HG03565 (cell line): Measurements from ENCODE around the gene DISP3.

Source experiments
- ATAC-seq: cut with Tn5 transposase; IDR thresholded peaks from one replicate; pipeline ENCODE4 v1.9.1; 2021; ENCODE audit warnings: mild to moderate bottlenecking, moderate library complexity; ENCODE audit not compliant: unreplicated experiment

DISP3 gene

DNA sequence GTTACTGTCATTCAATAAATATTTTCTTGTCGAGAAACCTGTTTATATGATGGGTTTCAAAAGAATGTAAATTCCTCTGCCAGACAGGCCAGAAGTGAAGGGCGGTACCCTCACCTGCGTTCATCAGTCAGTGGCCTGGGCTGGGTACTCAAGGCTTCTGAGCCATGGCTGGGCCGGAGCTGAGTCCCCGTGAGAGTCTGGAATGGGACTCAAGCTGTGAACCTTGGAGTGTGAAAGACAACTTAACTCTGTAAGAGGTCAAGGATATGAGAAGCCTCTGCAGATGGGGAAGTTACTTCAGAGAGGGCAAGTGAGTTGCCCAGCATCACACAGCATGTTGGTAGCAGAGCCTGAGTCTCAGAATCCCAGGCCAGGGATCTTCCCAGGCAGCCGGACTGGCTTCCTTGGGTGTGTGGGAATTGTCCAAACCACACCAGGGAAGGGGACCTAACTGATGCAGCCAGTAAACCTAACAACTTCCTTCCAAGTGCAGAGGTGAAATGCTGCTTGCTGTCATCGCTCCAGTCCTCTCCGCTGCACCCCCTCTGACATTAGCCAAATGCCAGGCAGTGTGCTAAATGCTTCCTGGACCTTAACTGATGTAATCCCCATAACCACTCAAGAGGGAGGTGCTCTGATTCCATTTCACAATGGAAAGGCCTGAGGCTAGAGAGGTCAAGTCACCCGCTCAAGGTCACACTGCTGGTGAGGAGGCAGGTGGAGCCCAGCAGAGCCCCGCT is 4.8 kb downstream of the DISP3 start:
- ATAC-seq = no peak

DNA sequence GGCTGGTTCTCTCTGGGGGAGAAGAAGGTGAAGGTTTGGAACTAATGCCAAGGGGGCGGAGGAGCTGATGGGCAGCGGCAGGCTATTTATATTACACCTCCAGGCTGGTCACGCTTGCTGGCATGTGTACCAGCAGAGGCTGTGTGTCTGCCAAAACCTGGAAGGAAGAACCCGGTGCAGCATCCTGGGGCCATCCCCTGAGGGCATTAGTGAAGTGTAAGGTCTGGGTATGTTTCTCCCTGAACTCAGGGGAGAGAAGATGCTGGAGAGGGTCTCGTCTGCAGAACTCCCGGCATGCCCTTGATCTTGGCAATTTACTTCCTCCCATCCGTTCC is 5.3 kb downstream of the DISP3 start:
- ATAC-seq = no peak

DNA sequence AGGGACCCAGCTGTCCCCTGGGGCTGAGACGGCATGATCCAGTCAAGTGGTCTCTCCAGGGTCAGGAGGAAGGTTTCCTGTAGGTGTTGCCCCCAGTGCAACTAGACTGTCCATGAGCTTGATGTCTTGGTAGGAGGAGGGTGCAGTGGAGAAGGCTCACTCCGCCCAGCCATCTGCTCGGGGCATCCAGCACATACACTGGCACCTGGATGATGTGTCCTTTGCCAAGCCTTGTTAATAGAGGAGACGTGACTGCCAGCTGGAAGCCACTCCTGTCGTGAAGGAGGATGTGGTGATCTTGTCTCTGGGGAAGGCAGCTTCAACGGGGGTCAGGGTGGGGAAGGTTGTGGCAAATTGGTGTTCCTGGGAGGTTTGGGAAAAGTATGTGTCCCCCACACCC is 6.2 kb downstream of the DISP3 start:
- no peak for ATAC-seq

DNA sequence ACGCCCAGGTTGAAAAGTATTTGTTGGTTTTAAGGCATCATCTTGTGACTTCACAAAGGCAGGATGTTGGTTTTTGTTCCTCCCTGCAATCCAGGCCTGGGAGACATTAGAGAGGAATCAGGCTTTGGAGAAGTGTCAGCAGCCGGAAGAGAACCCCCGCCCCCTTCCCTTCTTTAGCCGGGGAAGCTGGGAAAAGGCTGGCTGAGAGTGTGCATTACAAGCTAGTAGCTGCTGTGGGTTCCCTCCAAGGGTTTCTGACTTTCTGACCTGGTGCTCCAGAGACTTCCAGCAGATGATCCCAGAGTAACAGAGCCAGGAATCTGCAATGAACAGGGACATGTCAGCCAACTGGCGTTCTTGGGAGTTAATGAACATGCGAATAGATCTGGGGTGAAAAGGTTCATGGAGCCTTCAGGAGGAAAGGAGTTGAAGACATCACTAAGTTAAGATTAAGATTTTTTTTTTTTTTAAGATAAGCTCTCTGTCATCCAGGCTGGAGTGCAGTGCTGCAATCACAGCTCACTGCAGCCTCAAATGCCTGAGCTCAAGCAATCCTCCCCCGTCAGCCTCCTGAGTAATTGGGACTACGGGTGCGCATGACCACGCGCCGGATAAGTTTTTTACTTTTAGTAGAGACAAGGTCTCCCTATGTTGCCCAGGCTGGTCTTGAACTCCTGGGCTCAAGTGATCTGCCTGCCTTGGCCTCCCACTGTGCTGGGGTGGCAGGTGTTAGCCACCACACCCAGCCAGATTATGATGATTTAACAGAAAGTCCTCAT is 7.5 kb downstream of the DISP3 start:
- ATAC-seq = no peak

DNA sequence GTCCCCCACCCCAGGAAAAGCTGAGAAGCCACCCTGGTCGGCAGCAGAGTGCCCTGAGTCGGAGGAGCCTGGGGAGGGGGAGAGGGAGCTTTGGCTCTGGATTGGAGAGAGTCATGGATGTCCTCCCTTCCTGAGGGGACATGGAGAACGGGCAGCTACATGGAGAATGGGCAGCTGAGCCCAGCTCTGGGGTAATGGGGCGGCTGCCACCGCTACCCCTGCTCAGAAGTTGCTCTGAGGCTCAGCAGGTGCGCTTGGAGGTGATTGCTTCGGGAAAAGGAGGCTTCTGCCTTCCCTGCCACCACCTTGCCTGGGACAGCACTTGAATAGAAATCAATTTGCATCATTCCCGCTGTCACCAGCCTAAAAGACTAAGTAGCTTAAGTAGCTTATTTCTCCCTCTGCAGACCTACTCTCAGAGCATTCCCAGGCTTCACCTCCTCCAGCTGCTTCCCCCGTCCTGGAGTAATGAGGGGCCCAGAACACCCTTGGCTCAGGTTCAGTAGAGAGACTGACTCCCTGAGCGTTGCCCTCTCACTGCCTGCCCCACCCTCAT is 8.3 kb downstream of the DISP3 start:
- ATAC-seq = no peak

DNA sequence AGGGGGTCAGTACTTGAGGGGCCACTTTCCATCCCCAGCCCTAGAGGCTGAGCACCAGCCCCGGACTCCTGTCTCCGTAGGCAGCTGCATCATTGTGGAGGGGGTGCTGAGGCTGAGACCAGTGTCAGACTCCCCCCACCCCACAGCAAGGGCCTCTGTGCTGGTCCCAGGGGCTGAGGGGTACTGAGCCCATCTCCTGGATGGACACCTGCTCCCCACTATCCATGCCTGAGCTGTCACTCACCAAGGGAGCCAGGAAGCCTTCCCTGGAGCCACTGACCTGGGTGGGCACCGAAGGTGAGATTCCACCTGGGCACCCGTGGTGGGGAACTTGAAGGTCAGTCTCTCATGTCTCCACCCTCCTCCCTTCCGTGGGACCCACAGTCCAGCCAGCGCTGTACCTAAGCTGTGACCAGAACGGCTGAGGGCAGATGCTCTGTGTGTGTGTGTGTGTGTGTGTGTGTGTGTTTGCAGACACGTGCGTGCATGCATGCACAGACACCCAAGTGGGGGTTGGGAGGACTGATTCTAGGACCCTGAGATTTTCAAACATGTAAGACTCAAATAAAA is 9.3 kb downstream of the DISP3 start:
- no peak for ATAC-seq

DNA sequence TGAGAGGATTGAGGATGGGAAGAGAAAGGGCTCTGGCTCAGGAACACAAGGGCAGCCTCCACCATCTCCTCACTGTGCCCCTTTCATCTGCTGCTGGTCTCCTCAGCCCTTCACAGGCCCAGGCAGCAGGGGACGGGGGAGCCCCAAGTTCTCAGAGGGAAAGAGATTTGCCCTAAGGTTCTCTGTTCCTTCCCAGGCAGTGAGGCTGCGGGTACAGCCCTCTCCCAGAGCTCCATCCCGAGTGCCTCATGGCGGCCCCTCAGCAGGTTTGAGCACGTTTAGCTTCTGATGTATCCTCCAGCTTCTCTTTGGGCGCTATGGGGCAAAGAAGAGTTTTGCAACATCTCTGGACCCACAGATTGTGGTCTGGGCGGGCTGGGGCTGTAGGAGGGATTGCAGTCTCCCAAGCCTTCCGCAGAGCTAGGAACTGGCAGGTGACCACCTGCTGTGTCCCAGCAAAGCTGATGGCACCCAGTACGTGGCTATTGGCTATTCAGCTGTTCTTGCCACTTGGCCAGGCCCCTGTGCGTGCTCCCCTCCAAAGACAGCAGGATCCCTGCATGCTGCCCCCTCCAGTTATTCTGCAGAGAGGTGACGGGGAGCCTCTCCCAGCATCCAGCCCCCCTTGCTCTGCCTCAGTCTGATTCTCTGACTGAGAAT is 10.1 kb downstream of the DISP3 start:
- ATAC-seq = no peak

DNA sequence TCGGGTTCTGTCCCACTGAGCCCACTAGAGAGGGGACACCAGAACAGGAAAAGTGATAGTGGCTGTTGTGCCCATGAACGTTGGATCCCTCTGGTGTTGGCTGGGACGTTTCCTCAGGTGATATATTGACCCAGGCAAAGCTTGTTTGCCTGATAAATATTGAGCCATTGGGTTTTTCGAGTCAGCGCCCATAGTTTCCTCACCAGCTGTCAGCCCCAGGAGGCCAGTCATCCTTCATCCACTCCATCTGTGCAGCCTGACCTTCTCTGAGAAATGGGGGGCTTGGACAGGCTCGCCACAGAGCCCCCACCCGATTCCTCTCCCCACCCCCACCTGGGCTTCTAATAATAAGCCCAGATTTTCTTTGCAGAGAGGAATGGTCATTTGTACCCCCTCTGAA is 13.3 kb downstream of the DISP3 start:
- ATAC-seq = no peak

DNA sequence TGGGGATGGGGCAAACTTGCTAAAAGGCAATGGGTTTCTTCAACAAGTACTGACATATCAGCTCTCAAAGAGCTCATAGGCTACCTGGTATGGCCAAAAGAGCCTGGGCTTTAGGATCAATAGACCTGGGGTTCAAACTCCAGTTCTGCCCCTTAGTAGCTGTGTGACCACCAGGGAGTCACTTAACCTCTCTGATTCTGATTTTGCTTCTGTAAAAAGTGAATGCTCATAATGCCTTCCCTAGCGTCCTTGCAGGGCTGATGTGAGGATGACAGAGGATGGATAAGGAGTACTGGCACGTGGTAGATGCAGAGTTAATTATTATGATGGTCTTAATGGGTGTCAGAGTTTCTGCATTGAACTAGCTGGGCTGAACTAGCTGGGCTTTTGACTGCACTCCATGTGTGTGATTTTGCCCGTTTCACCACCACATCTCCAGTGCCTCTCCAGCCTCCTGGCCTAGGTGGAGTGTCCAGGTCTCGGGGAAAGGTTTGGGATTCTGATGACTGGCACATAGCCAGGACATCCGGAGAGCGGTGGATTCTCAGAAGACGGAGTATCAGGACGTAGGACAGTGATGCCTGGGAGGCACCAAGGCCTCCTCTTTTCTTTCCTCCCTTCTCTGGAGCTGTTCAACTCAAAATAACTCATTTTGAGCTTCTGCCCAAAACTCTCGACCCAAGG is 15.2 kb downstream of the DISP3 start:
- ATAC-seq = no peak

DNA sequence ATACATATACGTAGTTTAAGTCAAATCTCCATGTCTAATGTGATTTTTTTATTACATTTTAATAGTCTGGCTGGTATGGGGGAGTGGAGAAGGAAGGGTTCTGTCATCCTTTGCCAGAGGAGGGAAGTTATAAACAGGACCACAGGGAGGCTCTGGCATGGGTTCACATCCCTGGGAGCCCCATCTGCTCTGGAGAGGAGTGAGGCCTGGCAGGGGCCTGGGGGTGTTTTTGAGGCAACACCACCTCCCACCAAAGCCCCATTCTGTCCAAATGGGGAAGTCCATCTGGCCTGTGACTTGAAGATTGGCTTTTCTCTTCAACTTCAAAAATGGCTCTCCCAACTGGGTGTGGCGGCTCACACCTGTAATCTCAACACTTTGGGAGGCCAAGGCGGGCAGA is 15.8 kb downstream of the DISP3 start:
- no peak for ATAC-seq

DNA sequence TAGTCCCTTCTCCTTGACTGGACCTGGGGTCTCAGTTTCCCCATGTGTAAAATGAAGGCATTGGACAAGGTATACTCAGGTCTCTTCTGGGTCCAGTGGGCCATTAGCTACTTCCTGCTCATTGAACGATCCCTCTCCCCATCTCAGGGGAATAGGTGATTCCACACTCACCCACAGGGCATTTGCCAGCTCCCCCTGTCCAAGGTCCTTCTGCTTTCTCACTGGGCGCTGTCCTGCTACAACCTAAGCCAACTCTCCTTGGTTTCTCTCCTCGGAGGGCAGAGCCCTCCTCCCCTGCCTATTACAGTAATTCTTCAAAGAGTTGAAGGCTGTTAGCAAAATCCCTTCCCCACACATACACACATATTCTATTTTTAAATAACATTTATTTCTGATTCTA is 16.6 kb downstream of the DISP3 start:
- ATAC-seq = no peak

DNA sequence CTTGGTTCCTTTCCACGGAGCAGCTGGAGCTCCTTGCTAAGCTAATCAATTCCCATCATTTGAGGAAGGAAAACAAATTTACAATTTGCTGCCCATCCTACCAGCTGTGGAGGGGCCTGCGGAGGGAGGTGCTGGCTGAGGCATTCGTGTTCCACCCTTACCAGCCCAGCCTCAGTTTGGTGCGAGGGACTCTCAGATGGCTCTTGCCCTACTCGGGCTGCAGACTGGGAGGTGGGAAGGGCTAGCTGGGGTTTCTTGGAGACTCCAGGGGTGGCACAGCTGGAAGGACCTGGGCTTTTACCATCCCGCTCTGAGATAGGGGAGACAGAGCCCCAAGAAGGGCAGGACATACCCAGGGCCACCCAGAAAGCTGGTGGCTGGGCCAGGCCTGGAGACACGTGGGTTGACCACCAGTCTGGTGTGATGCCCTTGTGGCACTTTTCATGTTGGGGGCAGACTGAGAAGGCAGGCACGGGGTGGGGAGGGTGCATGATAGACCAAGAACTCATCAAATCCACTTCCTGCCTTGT is 17.7 kb downstream of the DISP3 start:
- ATAC-seq = no peak

DNA sequence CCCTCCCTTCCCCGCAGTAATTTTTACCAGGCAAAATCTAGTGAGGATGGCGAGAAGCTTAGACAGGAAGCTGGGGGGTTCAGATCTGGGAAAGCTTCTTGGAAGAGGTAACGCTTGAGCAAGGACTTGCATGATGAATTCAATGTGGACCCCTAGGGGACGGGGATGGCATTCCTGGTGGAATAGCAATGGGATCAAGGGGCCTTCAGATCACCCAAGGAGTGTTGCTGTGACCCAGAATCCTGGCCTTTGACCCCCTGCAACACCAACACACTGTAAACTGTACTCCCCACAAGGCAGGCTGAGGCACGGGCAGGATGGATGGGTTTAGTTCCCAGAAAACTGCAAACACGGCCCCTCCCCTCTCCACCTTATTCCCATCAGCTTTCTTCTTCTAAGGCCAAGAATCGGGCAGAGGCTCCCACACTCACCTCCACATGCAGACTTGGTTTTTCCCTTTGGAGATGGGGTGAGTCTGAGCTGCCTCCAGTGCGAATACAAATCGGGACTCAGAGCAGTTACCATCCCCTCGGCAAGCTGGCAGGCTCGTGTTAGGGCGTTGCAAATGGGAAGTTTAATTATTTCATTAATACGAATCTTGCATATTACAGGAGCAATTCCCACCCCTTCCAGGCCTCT is 20.1 kb downstream of the DISP3 start:
- no peak for ATAC-seq

DNA sequence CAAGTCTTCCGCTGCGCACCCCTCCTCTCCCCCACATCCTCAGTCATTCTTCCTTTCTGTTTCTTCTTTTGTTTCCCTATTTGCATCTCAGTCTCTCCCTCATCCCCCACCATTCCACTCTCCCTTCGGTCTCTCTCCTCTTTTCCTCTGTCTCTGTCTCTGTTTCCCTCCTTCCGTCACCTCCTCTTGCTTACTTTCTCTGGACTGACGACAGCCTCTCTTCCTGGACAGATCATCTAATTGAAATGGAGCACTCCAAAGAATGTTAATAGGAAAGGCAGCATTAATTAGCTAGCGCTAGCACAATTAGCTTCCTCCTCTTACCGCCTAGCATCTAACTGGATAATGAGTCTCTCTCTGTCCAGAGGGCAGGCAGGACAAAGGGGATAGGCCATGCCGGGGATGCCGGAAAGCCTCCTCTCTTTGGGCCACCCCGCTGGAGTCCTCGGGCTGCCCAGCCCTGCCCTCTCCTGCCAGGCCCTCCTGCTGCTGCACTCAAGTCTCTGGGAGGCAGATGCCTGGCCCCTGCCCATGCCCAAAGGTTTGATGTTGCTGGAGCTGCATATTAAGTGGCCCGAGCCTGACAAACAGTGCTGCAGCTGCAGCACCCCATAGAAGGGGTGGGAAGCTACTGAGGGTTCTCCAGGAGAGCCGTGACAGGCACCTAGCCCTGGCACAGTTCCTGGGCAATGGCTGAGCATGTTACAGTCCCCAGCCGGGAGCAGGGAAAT is 20.8 kb downstream of the DISP3 start:
- ATAC-seq = no peak

DNA sequence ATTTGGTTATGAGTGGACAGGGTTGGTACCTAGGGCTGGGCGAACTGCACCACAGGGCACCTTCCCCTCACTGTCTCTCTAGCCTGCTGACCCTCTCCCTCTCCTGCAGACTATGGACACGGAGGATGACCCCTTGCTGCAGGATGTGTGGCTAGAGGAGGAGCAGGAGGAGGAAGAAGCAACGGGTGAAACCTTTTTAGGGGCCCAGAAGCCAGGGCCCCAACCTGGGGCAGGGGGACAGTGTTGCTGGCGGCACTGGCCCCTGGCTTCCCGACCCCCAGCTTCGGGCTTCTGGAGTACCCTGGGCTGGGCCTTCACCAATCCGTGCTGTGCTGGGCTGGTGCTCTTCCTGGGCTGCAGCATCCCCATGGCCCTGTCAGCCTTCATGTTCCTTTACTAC is 21.9 kb downstream of the DISP3 start:
- ATAC-seq = no peak

DNA sequence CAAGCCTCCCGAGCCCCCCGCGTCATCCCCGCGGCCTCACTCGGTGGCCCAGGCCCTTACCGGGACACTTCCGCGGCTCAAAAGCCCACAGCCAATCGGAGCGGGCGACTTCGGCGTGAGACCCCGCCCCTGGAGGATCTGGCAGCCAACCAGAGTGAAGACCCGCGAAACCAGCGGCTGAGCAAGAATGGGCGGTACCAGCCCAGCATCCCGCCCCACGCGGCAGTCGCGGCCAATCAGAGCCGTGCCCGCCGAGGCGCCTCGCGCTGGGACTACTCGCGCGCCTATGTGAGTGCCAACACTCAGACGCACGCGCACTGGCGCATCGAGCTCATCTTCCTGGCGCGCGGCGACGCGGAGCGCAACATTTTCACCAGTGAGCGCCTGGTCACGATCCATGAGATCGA is 22.5 kb downstream of the DISP3 start:
- ATAC-seq = no peak

DNA sequence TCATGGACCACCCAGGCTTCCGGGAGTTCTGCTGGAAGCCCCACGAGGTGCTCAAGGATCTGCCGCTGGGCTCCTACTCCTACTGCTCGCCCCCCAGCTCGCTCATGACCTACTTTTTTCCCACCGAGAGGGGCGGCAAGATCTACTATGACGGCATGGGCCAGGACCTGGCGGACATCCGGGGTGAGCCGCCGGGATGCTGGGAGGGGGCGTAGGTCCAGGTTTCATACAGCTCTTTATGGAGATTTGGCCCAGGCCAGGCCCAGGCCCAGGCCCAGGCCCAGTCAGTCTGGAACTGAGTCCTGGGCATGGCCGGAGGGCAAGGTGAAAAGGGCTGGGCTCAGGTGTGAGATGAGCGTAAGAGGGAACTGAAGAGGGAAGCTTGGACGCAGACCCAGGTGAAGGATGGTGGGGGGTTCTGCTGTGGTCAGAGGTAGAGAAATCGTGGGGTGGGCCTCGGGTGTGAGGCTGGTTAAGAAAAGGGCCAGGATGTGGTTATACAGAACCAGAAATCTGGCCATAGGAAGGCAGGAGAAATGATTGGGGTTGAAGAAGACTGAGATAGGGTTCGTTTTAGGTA is 23.0 kb downstream of the DISP3 start:
- ATAC-seq = no peak

DNA sequence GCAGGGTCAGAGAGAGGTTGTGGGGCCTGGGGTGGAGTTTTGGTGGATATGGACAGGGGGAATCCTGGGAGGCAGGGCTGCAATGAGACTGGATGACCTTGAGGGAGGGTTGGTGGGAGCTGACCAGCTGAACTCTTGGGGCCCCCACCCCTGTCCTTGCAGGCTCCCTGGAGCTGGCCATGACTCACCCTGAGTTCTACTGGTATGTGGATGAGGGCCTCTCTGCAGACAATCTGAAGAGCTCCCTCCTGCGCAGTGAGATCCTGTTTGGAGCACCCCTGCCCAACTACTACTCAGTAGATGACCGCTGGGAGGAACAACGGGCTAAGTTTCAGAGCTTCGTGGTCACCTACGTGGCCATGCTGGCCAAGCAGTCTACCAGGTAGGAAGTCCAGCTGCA is 23.6 kb downstream of the DISP3 start:
- ATAC-seq = no peak

DNA sequence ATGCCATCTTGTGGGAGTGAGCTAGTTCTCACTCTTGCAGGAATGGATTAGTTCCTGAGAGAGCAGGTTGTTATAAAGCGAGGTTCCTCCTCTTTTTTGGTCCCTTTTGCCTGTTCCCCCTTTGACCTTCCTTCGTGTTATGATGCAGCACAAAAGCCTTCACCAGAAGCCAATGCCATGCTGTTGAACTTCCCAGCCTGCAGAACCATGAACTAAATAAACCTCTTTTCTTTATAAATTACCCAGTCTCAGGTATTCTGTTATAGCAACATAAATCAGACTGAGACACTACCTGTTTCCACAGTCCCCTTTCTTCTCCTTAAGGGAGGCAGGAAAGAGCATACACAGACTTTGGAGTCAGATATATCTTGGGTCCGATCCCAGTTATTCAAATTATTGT is 25.6 kb downstream of the DISP3 start:
- ATAC-seq = no peak
